Activated naive CD8-positive, alpha-beta T cell treated with anti-CD3 and anti-CD28 coated beads for 36 hours (primary cell): ENCODE results near the gene RAD17. TPM values are rescaled to one million over a fixed set of nuclear protein-coding genes. Genes with fewer than 3 reads are reported as not detected.
"Not testable (repeated sequence)": the region's sequence is repeated elsewhere in the genome, so short reads cannot be mapped to it uniquely, and the experiment has no call there.

ENCODE experiments used
- DNase-seq: peaks from one replicate; pipeline ENCODE4 v3.0.0; 2021
- H3K27ac Mint-ChIP-seq: one replicate; pipeline ENCODE4 v1.8.0; 2022; ENCODE audit warnings: mild to moderate bottlenecking, moderate library complexity, mixed read lengths
- H3K27me3 Mint-ChIP-seq: one replicate; pipeline ENCODE4 v1.8.0; 2022; ENCODE audit warnings: mild to moderate bottlenecking, mixed read lengths
- H3K36me3 Mint-ChIP-seq: one replicate; pipeline ENCODE4 v1.8.0; 2021; ENCODE audit warnings: mild to moderate bottlenecking, mixed read lengths
- H3K4me1 Mint-ChIP-seq: one replicate; pipeline ENCODE4 v1.8.0; 2021; ENCODE audit warnings: mixed read lengths
- H3K4me3 Mint-ChIP-seq: one replicate; pipeline ENCODE4 v1.8.0; 2022; ENCODE audit warnings: mild to moderate bottlenecking, moderate library complexity, mixed read lengths
- H3K9me3 Mint-ChIP-seq: one replicate; pipeline ENCODE4 v1.8.0; 2022; ENCODE audit warnings: mixed read lengths
- total RNA-seq, 2 experiments: library from RNA; stranded (reverse); gene quantifications; one replicate each; pipeline ENCODE4 v1.2.3, GENCODE V29; 2021

The RAD17 gene
- total RNA-seq, 2 experiments from 2014 or later, result 27.7 to 28.8 TPM

GRCh38 chr5:69432412-69433206 is 63.0 kb downstream of the RAD17 start:
- H3K27ac Mint-ChIP-seq, result no peak overlapping the region
- no peak overlapping the region for H3K4me3 Mint-ChIP-seq
- H3K36me3 Mint-ChIP-seq, result no peaks in the 10 kb centered on the region
- no peaks in the 10 kb centered on the region for H3K9me3 Mint-ChIP-seq
- no peak for DNase-seq
- no peaks in the 10 kb centered on the region for H3K4me1 Mint-ChIP-seq
- no peaks in the 10 kb centered on the region for H3K27me3 Mint-ChIP-seq

DNA sequence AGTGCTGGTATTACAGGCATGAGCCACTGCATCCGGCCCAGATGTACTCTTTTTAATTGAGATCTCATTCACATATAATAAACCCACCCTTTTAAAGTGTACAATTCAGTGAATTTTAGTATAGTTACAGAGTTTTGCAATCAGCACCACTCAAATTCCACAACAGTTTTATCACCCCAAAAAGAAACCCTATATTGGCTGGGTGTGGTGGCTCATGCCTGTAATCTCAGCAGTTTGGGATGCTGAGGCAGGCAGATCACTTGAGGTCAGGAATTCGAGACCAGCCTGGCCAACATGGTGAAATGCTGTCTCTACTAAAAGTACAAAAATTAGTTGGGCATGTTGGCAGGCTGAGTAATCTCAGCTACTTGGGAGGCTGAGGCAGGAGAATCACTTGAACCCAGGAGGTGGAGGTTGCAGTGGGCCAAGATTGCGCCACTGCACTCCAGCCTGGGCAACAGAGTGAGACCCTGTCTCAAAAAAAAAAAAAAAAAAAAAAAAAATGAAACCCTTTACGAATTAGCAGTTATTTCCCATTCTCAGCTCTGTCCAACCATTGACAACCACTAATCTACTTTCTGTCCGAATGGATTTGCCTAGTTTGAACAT is 65.8 kb downstream of the RAD17 start:
- H3K36me3 Mint-ChIP-seq, H3K4me1 Mint-ChIP-seq, H3K27me3 Mint-ChIP-seq, DNase-seq, H3K27ac Mint-ChIP-seq, H3K4me3 Mint-ChIP-seq, H3K9me3 Mint-ChIP-seq: not testable (repeated sequence)

DNA sequence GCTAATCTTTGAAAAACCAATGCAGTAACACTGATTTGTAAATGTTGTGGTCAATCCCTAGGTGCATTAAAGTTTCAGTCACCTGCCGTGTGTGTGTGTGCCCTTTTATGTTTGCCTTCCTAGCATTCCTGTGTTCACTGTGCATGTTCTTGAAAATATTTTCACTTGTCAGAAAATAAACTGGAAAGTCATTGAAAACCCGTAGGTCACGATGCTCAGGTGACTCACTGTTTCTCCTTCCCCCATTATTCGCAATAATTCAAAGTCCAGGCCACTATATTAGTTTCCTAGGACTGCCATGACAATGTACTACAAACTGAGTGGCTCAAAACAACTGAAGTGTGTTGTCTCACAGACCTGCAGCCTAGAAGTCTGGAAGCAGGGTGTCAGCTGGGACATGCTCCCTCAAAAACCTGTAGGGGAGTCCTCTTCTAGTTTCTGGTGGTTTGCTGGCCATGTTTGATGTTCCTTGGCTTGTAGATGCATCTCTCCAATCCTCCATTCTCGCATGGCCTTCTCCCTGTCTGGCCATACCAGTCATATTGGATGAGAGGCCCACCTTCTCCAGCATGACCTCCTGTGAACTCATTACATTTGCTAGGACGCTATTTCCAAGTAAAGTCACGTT is 74.6 kb downstream of the RAD17 start:
- Mint-ChIP-seq H3K4me3 (no peak overlapping the region), H3K27me3 (no peaks in the 10 kb centered on the region), H3K9me3 (no peaks in the 10 kb centered on the region), H3K36me3 (no peaks in the 10 kb centered on the region), H3K4me1 (no peaks in the 10 kb centered on the region), H3K27ac (no peak overlapping the region)
- no peak for DNase-seq

- Mint-ChIP-seq H3K4me1 (no peaks in the 10 kb centered on the region), H3K9me3 (no peaks in the 10 kb centered on the region), H3K27ac (no peak overlapping the region)
Measured at GRCh38 chr5:69449511-69449910, 79.9 kb downstream of the RAD17 start.

DNA sequence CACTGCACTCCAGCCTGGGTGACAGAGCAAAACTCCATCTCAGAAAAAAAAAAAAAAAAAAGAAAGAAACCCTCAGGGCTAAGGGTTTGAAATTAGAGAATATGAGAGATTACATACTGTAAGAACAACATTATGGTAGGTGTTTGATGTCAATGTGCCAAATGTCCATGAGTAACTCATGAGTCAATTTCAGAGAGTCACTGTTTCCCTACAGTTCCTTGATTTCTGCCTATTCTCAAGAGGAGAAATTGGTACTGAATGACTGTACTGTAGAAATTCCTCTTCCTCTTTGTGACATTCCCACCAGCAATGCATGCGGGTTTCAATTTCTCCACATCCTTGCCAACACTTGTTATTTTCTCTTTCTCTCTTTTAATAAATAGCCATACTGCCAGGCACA is 80.5 kb downstream of the RAD17 start:
- Mint-ChIP-seq H3K27ac (no peak overlapping the region), H3K27me3 (no peaks in the 10 kb centered on the region), H3K4me3 (no peak overlapping the region), H3K36me3 (no peaks in the 10 kb centered on the region), H3K9me3 (no peaks in the 10 kb centered on the region), H3K4me1 (no peaks in the 10 kb centered on the region)
- DNase-seq, result no peak

More at GRCh38 chr5:69449511-69449910, 79.9 kb downstream of the RAD17 start:
- no peak overlapping the region for H3K4me3 Mint-ChIP-seq
- no peaks in the 10 kb centered on the region for H3K36me3 Mint-ChIP-seq
- no peaks in the 10 kb centered on the region for H3K27me3 Mint-ChIP-seq
- DNase-seq, result no peak

DNA sequence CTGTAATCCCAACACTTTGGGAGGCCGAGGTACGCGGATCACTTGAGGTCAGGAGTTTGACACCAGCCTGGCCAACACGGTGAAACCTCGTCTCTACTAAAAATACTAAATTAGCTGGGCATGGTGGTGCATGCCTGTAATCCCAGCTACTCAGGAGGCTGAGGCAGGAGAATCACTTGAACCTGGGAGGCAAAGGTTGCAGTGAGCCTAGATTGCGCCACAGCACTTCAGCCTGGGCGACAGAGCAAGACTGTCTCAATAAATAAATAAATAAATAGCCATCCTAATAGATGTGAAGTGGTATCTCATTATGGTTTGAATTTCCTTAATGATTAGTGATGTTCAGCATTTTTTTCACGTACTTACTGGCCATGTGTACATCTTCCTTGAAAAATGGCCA is 80.9 kb downstream of the RAD17 start:
- H3K9me3 Mint-ChIP-seq, DNase-seq, H3K27ac Mint-ChIP-seq, H3K36me3 Mint-ChIP-seq, H3K27me3 Mint-ChIP-seq, H3K4me1 Mint-ChIP-seq, H3K4me3 Mint-ChIP-seq: not testable (repeated sequence)

DNA sequence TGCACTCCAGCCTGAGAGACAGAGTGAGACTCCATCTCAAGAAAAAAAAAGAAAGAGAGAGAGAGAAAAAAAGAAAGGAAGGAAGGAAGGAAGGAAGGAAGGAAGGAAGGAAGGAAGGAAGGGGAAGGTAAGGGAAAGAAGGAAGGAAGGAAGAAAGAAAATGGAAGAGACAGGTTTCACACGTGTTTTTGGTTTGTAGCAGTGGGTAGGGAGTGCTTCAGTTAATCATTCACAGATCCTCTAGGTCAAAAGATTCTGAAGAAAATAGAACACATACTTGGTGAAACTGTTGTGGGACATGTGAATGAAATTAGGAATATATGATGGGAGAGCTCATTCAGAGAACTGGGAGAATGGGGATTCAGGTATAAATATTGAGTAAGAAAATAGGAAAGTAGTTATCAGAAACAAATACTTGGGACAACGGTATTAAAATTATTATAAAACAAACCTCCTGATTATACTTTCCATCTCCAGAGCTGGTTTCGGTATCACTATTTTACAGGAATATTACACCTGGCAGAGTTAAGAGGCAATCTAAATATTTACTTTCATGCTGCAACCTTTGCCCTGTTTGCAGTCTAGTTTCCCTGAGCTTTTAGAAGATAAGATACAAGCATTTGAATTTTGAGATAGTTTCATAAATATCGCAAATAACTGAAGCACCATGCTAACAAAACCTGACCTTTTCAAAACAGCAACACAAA is 82.5 kb downstream of the RAD17 start:
- Mint-ChIP-seq H3K4me1 (no peaks in the 10 kb centered on the region), H3K27me3 (no peaks in the 10 kb centered on the region), H3K4me3 (no peak overlapping the region), H3K36me3 (no peaks in the 10 kb centered on the region), H3K27ac (no peak overlapping the region), H3K9me3 (peaks cover 2% of the 10 kb centered on the region)
- no peak for DNase-seq

GRCh38 chr5:69453487-69453886 is 83.9 kb downstream of the RAD17 start:
- not testable (repeated sequence) for H3K36me3 Mint-ChIP-seq, H3K27me3 Mint-ChIP-seq

GRCh38 chr5:69454460-69455249 is 85.0 kb downstream of the RAD17 start:
- no peaks in the 10 kb centered on the region for H3K27me3 Mint-ChIP-seq
- DNase-seq, result no peak
- H3K4me3 Mint-ChIP-seq, result no peak overlapping the region
- H3K36me3 Mint-ChIP-seq, result no peaks in the 10 kb centered on the region
- H3K9me3 Mint-ChIP-seq, result peaks cover 2% of the 10 kb centered on the region
- no peaks in the 10 kb centered on the region for H3K4me1 Mint-ChIP-seq
- no peak overlapping the region for H3K27ac Mint-ChIP-seq

More at GRCh38 chr5:69453487-69453886, 83.9 kb downstream of the RAD17 start:
- not testable (repeated sequence) for H3K4me1 Mint-ChIP-seq, H3K4me3 Mint-ChIP-seq, DNase-seq, H3K9me3 Mint-ChIP-seq, H3K27ac Mint-ChIP-seq

DNA sequence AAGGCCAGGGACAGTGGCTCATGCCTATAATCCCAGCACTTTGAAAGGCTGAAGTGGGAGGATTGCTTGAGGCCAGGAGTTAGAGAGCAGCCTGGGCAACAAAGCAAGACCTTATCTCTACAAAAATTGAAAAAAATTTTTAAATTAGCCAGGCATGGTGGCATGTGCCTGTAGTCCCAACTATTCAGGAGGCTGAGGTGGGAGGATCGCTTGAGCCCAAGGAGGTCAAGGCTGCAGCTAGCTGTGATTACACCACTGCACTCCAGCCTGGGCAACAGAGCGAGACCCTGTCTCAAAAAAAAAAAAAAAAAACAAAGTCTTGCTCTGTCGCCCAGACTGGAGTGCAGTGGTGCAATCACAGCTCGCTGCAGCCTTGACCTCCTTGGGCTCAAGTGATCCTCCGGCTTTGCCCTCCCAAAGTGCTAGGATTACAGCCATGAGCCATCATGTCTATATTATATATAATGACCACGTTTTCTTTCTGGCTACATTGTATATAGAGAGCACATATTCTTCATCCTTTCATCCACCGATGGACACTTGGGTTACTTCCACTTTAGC is 85.9 kb downstream of the RAD17 start:
- not testable (repeated sequence) for DNase-seq, H3K36me3 Mint-ChIP-seq, H3K4me1 Mint-ChIP-seq, H3K27me3 Mint-ChIP-seq, H3K27ac Mint-ChIP-seq, H3K4me3 Mint-ChIP-seq, H3K9me3 Mint-ChIP-seq

- DNase-seq, result no peak
- Mint-ChIP-seq H3K27ac (no peak overlapping the region), H3K36me3 (no peaks in the 10 kb centered on the region), H3K9me3 (no peaks in the 10 kb centered on the region), H3K4me1 (no peaks in the 10 kb centered on the region), H3K27me3 (no peaks in the 10 kb centered on the region), H3K4me3 (no peak overlapping the region)
Measured at GRCh38 chr5:69462170-69462569, 92.6 kb downstream of the RAD17 start.

Other genes starting within 250 kb of the RAD17 start
- gene CCNB1, start 202.7 kb upstream of the RAD17 start, total RNA-seq, result 100 to 1,000 TPM; 196 to 202 TPM
- gene CENPH, start 180.2 kb upstream of the RAD17 start, total RNA-seq, result 10 to 100 TPM; 81.1 to 84.9 TPM
- gene CDK7, start 134.9 kb upstream of the RAD17 start, total RNA-seq, result 10 to 100 TPM; 42.5 to 45.7 TPM
- 10 to 100 TPM; 10.8 to 13.3 TPM for gene CCDC125, start 37.0 kb upstream of the RAD17 start, total RNA-seq
- 100 to 1,000 TPM; 114 to 123 TPM for gene AK6, start 298 bp upstream of the RAD17 start, total RNA-seq
- gene TAF9, start 298 bp upstream of the RAD17 start, total RNA-seq, result 10 to 100 TPM; 94.1 to 99.3 TPM
- under 1 TPM; 0.31 to 0.78 TPM for gene MARVELD2, start 45.3 kb downstream of the RAD17 start, total RNA-seq
- gene OCLN, start 123.0 kb downstream of the RAD17 start, total RNA-seq, result under 1 TPM; 0.40 to 0.43 TPM
- 10 to 100 TPM; 58.0 to 64.2 TPM for gene GTF2H2C, start 190.4 kb downstream of the RAD17 start, total RNA-seq